Esophagus (tissue), 2 donors: ENCODE data around the gene HBZ. TPM values are rescaled to one million over a fixed set of nuclear protein-coding genes. Genes with fewer than 3 reads are reported as not detected.

Experiments
- H3K27ac ChIP-seq, 2 donors: one replicate each; pipeline ENCODE4 v1.5.1; 2013; ENCODE audit warnings: low read depth in 2 of 2, mild to moderate bottlenecking in 2 of 2, inconsistent platforms in 1 of 2, low read length in 1 of 2, moderate library complexity in 1 of 2
- H3K27me3 ChIP-seq, 2 donors: one replicate each; pipeline ENCODE4 v1.6.1; 2013; ENCODE audit warnings: low read length in 2 of 2, control low read depth in 1 of 2, mild to moderate bottlenecking in 1 of 2; ENCODE audit not compliant: insufficient read depth in 2 of 2, control insufficient read depth in 1 of 2
- H3K36me3 ChIP-seq, 2 donors: one replicate each; pipeline ENCODE4 v1.6.1; 2013; ENCODE audit warnings: low read length in 1 of 2; ENCODE audit not compliant: control insufficient read depth in 2 of 2, insufficient read depth in 2 of 2
- H3K4me1 ChIP-seq, 2 donors: one replicate each; pipeline ENCODE4 v1.6.1; 2013; ENCODE audit warnings: low read length in 1 of 2; ENCODE audit not compliant: control insufficient read depth in 2 of 2, insufficient read depth in 2 of 2
- H3K4me3 ChIP-seq, 2 donors: one replicate each; pipeline ENCODE4 v1.5.1; 2013; ENCODE audit warnings: low read length in 2 of 2, mild to moderate bottlenecking in 2 of 2, low read depth in 1 of 2, moderate library complexity in 1 of 2
- H3K9me3 ChIP-seq, 2 donors: one replicate each; pipeline ENCODE4 v1.6.1; 2013; ENCODE audit warnings: mild to moderate bottlenecking in 2 of 2, low read depth in 1 of 2, low read length in 1 of 2, moderate library complexity in 1 of 2; ENCODE audit not compliant: control insufficient read depth in 2 of 2, insufficient read depth in 1 of 2
- whole genome bisulfite sequencing, 2 donors: extraction: QIAGEN DNeasy Blood & Tissue Kit; methylation state at CpG; one replicate each; pipeline ENCODE4 v1.1.7; 2013; 5-methylcytosine and 5-hydroxymethylcytosine counted together
- polyA plus RNA-seq, 2 donors: library from polyadenylated mRNA; stranded (reverse); fragments of 200-250 nt; gene quantifications; one replicate each; pipeline ENCODE4 v1.2.3, GENCODE V29; 2013
- donor health status: healthy with polysubstance abuse.
- donor health status: Bipolar disorder and iron deficiency.

Gene HBZ
- polyA plus RNA-seq: not detected

DNA sequence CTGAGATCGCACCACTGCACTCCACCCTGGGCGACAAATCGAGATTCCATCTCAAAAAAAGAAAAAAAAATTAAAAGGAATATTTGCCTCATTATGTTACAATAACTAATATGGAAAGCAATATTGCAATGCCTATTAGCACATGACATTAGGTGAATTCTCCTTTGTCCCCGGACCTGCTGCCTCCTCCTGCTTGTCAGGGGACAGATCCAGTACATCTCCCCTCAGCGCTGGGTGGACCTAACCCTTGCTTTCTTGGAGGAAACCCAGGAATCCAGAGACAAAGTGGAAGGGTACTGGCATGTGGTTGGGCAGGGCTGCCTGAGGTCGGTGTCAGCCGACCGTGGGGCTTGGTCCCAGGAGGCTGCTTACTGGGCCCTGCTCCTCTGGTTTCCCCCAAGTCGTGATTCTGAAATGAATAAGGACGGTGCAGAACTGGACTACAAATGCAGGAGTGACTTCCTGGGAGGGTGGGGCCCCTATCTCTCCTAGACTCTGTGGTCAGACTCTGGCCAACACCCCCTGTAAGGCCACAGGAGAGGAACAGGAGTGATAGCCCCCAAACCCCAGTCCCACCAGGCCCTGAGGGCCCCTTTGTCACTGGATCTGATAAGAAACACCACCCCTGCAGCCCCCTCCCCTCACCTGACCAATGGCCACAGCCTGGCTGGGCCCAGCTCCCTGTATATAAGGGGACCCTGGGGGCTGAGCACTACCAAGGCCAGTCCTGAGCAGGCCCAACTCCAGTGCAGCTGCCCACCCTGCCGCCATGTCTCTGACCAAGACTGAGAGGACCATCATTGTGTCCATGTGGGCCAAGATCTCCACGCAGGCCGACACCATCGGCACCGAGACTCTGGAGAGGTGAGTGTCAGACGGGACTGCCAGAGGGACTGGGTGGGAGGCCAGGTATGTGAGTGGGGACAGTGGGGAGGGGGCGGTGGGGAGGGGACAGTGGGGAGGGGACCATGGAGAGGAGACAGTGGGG lies at the start of gene HBZ:
Gene HBZ (plus strand): TSS at position 504 of the 988 bp plus-strand sequence. CDS start 266 bp downstream, at position 770.
- H3K27me3 ChIP-seq: no peaks in the 10 kb centered on the region
- WGBS, 2 donors: 77% methylated on average over 17 of the region's 17 CpGs
- H3K4me1 ChIP-seq: peaks cover 0 to 6% of the 10 kb centered on the region in 2 donors
- H3K36me3 ChIP-seq: no peaks in the 10 kb centered on the region
- no peaks in the 10 kb centered on the region for H3K9me3 ChIP-seq
- no peak within 1 kb of the TSS for H3K4me3 ChIP-seq
- H3K27ac ChIP-seq: no peak within 1 kb of the TSS

DNA sequence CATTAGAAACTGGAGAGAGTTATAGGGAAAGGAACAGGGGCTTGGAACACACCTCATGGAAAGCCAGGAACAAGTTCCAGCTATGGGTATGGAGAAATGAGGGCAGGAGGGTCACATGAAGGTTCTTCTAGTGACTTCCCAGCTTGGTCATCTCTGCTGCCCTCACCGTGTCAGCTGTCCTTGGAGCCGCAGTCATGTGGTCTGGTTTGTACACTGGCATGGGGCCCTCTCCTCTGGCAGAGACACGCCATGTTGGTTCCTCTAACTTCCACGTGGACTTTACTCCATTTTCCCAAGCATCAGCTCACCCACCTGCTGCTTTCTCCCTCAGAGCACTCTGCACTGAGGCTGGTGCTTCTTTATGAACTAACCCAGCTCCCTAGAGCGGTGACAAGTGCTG lies 48.1 kb upstream of the HBZ start:
- peaks cover 5% of the 10 kb centered on the region in 2 donors for H3K36me3 ChIP-seq
- no peak overlapping the region for H3K4me3 ChIP-seq
- H3K9me3 ChIP-seq: no peaks in the 10 kb centered on the region
- no peaks in the 10 kb centered on the region for H3K4me1 ChIP-seq
- no peak overlapping the region for H3K27ac ChIP-seq
- 76 to 92% methylated on average over 5 of the region's 5 CpGs for WGBS, 2 donors
- no peaks in the 10 kb centered on the region for H3K27me3 ChIP-seq

DNA sequence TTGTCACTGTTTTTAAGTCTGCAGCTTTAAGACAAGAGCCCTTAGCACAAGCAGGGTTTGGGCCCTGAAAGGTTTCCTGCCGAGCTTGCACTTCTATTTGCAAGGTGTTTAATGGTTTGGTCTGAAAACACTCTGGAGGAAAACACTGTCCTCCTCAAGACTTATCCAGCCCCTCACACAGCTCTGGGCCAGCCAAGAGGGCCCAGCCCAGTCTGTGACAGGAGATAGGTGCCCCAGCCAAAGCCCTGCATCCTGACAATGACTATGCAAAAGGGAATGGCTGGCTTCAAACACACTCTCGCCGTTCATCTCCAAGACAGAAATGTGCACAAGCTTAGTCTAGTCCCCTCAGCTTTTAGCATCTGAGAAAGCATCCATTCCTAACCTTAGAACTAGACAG lies 47.5 kb upstream of the HBZ start:
- Histone ChIP-seq H3K9me3 (no peaks in the 10 kb centered on the region), H3K4me1 (no peaks in the 10 kb centered on the region), H3K36me3 (peaks cover 4 to 5% of the 10 kb centered on the region in 2 donors), H3K4me3 (no peak overlapping the region), H3K27me3 (no peaks in the 10 kb centered on the region), H3K27ac (no peak overlapping the region)
- WGBS, 2 donors: 83 to 91% methylated on average over 3 of the region's 3 CpGs

DNA sequence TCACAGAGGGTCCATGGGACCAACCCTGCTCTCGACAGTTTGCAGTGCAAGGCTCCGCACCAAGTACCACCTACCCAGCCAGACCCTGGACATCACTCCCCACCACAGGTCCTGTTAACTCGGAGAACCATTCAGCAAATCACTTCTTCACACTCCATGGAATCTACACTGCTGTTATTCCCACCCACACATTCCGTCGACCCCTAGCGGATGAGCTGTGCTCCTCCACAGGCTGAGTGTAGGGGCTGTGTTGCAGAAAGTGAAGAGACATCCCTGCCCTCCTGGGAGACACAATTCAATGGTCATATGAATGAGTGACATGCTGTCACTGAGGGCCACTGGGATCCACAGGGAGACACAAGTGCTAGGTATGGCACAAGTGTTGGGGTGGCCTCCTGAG lies 46.9 kb upstream of the HBZ start:
- Histone ChIP-seq H3K27ac (no peak overlapping the region), H3K4me1 (no peaks in the 10 kb centered on the region), H3K27me3 (no peaks in the 10 kb centered on the region), H3K36me3 (peaks cover 3 to 4% of the 10 kb centered on the region in 2 donors), H3K4me3 (no peak overlapping the region), H3K9me3 (no peaks in the 10 kb centered on the region)
- WGBS, 2 donors: 89 to 92% methylated on average over 6 of the region's 6 CpGs

DNA sequence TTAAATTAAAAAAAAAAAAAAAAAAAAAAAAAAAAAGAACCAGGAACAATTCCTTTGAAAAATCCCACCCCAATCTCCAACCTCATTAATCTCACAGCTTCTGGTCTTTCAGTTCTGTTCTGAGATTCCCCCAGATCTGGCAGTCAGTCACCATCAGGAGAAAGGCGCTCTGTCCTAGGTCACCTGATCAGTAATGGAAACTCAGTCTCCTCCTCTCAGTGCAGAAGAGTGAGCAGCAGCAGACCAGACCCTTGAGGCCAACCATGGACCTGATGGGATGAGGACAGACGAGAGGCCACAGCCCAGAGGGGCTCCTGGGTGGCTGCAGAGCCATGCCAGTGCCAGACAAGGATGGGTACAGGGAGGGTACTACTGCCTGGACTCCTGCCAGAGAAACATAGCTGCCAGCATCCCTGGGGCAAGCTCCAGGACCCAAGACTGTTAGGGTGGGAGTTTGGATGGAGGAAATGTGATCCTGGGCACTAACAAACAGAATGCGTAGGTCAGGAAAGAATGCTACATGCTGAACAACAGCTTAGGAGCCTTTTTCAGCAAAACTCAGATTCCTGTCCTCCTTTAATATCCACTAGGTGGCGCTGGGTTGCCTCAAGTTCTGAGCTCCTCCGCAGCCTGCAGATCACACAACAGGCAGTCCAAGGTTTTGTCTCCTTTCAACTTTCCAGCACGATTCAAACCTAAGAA lies 45.7 kb upstream of the HBZ start:
- H3K9me3 ChIP-seq: no peaks in the 10 kb centered on the region
- H3K4me1 ChIP-seq: no peaks in the 10 kb centered on the region
- peaks cover 3 to 4% of the 10 kb centered on the region in 2 donors for H3K36me3 ChIP-seq
- H3K27me3 ChIP-seq: no peaks in the 10 kb centered on the region
- H3K27ac ChIP-seq: no peak overlapping the region
- WGBS, 2 donors: 28 to 32% methylated on average over 6 of the region's 6 CpGs
- H3K4me3 ChIP-seq: no peak overlapping the region

DNA sequence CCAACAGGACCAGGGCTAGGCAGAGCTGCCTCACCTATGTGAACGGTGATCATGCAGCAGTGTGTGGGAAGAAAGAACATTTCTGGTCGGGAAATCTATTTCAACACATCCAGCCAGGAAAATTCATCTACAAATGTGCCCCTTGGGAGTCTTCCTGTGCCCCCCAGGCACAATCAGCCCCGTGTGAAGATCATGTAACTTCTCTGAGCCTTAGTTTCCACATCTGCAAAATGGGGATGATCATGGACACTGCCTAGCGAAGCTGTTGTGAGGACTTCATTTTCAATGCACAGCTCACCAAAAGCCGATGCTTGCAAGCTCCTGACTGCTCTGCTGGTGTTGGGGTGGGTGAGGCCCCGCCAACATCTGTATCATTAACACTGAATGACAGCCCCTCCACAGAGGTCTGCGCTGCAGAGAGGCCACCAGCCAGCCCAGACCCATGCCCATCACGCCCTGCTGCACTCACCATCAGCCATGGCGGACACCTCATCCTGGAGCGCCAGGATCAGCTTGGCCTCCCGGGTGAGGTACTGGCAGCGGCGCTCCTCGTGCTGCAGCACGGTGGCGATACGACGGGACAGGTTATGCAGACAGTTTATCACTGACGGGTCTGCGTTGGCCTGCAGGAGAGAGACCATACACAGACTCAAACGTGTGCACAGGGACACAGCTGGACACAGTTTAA lies 40.1 kb upstream of the HBZ start:
- no peaks in the 10 kb centered on the region for H3K27me3 ChIP-seq
- peaks cover 8 to 17% of the 10 kb centered on the region in 2 donors for H3K36me3 ChIP-seq
- H3K4me3 ChIP-seq: no peak overlapping the region
- 93% methylated on average over 21 of the region's 21 CpGs for WGBS, 2 donors
- H3K27ac ChIP-seq: no peak overlapping the region
- H3K4me1 ChIP-seq: peaks cover 0 to 4% of the 10 kb centered on the region in 2 donors
- H3K9me3 ChIP-seq: peaks cover 0 to 1% of the 10 kb centered on the region in 2 donors

DNA sequence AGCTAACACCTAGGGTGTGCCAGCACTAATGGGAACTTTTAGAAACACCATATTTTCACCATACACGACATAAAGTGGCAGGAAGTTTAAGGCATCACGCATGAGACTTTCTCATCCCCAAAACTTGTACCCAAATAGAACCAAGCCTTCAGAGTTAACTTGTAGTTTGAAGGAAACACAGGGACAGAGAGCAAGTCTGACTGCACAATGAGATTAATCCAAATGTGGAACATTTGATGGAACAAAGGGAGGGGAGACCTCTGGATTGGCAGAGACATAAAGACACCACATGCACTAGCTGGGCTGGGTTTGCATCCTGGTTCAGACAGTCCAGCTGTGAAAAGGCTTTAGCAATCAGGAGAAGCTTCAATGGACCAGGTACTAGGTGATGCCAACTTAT lies 38.1 kb upstream of the HBZ start:
- WGBS, 2 donors: 88 to 89% methylated on average over 2 of the region's 2 CpGs
- Histone ChIP-seq H3K36me3 (peaks cover 8 to 17% of the 10 kb centered on the region in 2 donors), H3K4me3 (no peak overlapping the region), H3K9me3 (peaks cover 0 to 1% of the 10 kb centered on the region in 2 donors), H3K27me3 (no peaks in the 10 kb centered on the region), H3K27ac (no peak overlapping the region), H3K4me1 (peaks cover 4 to 11% of the 10 kb centered on the region in 2 donors)

DNA sequence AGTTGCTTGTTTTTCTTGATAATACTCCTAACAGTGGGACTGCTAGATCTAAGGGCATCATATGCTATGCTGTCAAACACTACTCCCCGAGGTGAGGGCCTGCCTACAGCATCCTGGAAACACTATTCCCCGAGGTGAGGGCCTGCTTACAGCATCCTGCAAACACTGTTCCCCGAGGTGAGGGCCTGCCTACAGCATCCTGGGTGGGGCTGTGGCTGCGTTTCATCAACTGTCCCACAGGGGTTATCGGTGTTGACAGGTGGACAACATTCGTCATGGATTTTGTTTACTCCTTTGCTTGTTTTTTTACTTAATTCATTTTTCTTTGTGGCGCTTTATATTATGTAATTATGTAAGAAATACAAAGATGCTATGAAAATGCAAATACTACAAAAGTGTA lies 36.4 kb upstream of the HBZ start:
- Histone ChIP-seq H3K4me3 (no peak overlapping the region), H3K9me3 (peaks cover 0 to 1% of the 10 kb centered on the region in 2 donors), H3K27me3 (no peaks in the 10 kb centered on the region), H3K4me1 (peaks cover 4 to 11% of the 10 kb centered on the region in 2 donors), H3K27ac (no peak overlapping the region), H3K36me3 (peaks cover 5 to 18% of the 10 kb centered on the region in 2 donors)
- WGBS, 2 donors: 75% methylated on average over 7 of the region's 7 CpGs
